HG02642 (cell line): Measurements from ENCODE around the gene SIN3B.

ENCODE experiments used
- ATAC-seq: cut with Tn5 transposase; IDR thresholded peaks from one replicate; pipeline ENCODE4 v1.9.1; 2021; ENCODE audit warnings: mild to moderate bottlenecking; ENCODE audit not compliant: unreplicated experiment, poor library complexity

Gene SIN3B

GRCh38 chr19:16899566-16900075 lies 70.4 kb downstream of the SIN3B start:
- ATAC-seq = no peak

- no peak for ATAC-seq
Observed at GRCh38 chr19:16901491-16902175, 72.4 kb downstream of the SIN3B start.

GRCh38 chr19:16902545-16902944 lies 73.3 kb downstream of the SIN3B start:
- ATAC-seq = no peak

GRCh38 chr19:16903347-16903746 lies 74.1 kb downstream of the SIN3B start:
- no peak for ATAC-seq

- no peak for ATAC-seq
Observed at GRCh38 chr19:16904599-16904998, 75.4 kb downstream of the SIN3B start.

- ATAC-seq = no peak
Observed at GRCh38 chr19:16908759-16909158, 79.6 kb downstream of the SIN3B start.

GRCh38 chr19:16911046-16911445 lies 81.8 kb downstream of the SIN3B start:
- no peak for ATAC-seq

- ATAC-seq = no peak
Observed at GRCh38 chr19:16912780-16913179, 83.6 kb downstream of the SIN3B start.

- no peak for ATAC-seq
Observed at GRCh38 chr19:16914421-16914820, 85.2 kb downstream of the SIN3B start.

- ATAC-seq = no peak
Observed at GRCh38 chr19:16915135-16915534, 85.9 kb downstream of the SIN3B start.

- no peak for ATAC-seq
Observed at GRCh38 chr19:16915734-16916133, 86.5 kb downstream of the SIN3B start.

- ATAC-seq = no peak
Observed at GRCh38 chr19:16917401-16917800, 88.2 kb downstream of the SIN3B start.

GRCh38 chr19:16919496-16919895 lies 90.3 kb downstream of the SIN3B start:
- ATAC-seq = no peak

- no peak for ATAC-seq
Observed at GRCh38 chr19:16920816-16921529, 91.8 kb downstream of the SIN3B start.

GRCh38 chr19:16921766-16922591 lies 92.8 kb downstream of the SIN3B start:
- no peak for ATAC-seq

GRCh38 chr19:16922592-16922934 lies 93.4 kb downstream of the SIN3B start:
- no peak for ATAC-seq

- ATAC-seq = no peak
Observed at GRCh38 chr19:16922949-16923348, 93.8 kb downstream of the SIN3B start.

- no peak for ATAC-seq
Observed at GRCh38 chr19:16927883-16928282, 98.7 kb downstream of the SIN3B start.

- ATAC-seq = no peak
Observed at GRCh38 chr19:16928351-16928750, 99.2 kb downstream of the SIN3B start.

- ATAC-seq = no peak
Observed at GRCh38 chr19:16928916-16929315, 99.7 kb downstream of the SIN3B start.
